GM18526 (cell line): Measurements from ENCODE around the gene INO80B.

Experiments used
- POLR2A ChIP-seq: IDR thresholded peaks from 3 replicates; pipeline ENCODE4 v1.6.1; 2011; ENCODE audit not compliant: insufficient read length; ENCODE audit errors: extremely low read depth

INO80B gene

GRCh38 chr2:74439803-74440377 lies 15.0 kb upstream of the INO80B start:
- no peak for TF ChIP-seq POLR2A

DNA sequence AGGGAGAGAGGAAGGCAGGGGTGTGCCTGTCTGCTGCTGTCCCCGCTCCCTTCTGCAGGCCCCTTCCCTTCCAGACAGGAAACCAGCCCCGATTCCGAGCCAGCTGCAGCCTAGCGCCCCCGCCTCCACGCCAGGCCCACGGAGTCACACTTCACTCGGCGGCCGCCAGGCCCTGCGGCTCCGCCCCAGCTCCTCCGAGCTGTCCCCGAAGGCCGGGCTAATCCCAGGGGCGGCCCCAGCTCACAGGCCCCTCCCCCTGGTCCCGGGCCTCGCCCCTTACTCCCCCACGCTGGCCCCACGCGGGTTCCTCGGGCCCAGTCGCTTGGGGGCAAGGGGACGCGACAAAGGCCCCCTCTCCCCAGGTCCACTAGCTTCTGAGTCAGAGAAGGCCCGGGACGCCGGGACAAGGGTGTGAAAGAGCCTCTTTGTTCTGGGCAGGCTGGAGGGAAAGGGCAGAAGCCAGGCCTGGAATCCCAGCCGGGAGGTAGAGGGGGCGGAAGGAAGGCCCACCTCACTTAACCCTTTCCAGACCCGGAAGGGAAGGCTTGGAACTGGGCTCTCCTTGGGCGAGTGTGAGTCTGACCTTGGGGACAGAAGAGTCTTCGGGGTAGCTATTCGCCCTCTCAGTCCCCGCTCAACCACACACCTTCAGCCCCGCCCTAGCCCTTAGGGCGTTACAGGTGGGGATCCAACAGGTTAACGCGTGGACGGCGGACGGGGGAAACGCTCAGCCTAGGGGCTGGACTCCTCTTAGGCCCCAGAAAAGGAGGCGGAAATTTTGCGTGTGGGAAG lies 14.3 kb upstream of the INO80B start:
- peak; percentile 39 for TF ChIP-seq POLR2A

GRCh38 chr2:74441170-74441689 lies 13.7 kb upstream of the INO80B start:
- no peak for TF ChIP-seq POLR2A

DNA sequence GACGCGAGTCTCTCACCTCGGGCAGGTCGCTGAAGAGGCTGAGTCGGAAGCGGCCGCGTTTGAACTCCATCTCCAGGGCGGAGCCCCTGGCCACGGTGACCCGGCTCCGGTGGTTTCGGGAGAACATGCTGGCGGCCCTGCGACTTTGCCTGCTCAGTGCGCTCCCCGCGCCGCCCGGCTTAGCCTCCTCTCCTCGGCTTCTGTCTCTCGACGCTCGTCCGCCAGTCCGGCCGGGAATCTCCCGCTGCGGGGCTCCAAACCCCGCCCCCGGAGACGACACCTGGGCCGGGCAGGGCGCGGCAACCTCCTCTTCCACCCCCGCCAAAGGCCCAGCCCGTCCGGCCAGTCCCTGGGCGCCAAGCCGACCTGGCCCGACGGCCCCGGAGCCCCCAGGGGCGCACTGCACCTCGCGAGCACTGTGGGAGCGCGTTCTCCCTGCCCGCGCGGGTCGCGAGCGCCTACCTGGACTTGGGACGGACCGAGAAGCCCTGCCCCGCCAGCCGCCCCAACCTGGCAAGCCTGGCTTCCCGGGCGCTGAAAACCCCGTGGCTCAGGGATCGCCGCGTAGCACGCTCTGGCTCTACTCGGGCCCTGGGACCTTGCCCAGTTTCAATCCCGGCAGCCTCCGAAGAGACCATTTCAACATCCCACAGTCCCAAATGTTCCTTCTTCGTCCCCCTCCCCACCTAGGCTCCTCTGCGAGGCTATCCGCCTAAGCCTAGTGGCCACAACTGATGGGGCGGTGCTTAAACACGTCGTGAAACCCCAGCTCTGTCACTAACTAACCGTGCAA lies 13.0 kb upstream of the INO80B start, which contains the start of gene RTKN:
Gene RTKN, minus strand, starts transcription at position 248 of the 793 bp plus-strand sequence. Its CDS starts 121 bp downstream, at position 127.
- peak; percentile 36 for TF ChIP-seq POLR2A

- TF ChIP-seq POLR2A: no peak
Observed at GRCh38 chr2:74444498-74445318, 10.2 kb upstream of the INO80B start.

DNA sequence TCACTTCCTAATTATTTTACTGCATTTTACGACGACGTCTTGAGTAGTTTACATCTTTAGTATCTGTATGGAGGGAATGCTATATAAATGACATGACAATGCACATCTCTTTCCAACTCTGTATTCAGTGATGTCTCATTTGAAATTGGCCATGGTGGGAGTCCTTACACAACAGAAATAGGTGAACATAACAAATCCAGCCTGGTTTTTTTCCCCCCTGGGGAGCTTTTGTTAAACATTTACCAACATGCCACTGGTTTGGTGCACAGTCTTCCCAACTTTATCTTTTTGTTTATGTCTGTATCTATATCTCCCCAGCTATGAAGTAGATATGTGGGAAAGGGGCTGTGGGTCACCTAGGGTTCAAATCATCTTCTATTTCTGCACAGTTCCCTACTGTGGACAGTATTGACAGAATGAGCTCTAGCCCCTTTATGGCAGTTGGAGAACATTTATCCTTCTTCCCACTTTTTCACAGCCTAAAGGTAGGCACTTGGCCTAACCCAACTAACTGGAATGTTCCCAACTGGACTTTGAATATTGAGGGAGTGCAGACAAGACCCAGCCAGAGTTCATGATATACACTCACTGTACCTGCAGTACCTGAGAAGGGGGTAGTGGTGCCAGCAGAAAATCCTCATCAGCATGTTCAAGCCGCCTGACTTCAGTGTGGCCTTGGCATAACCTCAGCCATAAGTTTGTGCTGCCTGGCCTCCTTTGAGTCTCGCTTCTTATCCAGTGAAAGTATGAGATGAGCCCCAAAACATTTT lies 7.5 kb upstream of the INO80B start:
- TF ChIP-seq POLR2A: no peak

GRCh38 chr2:74448771-74449170 lies 6.1 kb upstream of the INO80B start:
- TF ChIP-seq POLR2A: no peak

DNA sequence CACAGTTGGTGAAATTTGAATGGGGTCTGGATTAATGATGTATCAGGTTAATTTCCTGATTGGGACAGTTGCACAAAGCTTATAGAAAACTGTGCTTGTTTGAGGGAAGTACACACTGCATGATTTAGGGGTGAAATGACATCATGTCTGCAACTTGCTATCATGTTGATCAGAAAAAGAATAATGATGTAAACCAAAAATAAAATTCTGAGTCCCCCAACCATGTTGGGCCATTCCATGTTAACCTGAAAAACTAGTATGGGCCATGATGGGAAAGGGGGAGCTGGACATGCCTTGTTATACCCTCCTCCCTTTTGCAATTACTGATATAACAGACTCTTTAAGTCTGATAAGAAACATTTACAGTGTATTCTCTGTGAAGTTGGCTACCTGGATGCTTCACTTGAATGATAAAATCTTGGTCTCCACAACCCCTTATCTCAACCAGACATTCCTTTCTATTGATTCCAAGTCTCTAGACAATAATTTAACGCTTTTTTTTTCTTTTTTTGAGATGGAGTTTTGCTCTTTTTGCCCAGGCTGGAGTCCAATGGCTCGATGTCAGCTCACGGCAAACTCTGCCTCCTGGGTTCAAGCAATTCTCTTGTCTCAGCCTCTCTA lies 4.2 kb upstream of the INO80B start:
- TF ChIP-seq POLR2A: no peak

GRCh38 chr2:74457129-74457548 lies 2.3 kb downstream of the INO80B start:
- peak; percentile 24 for TF ChIP-seq POLR2A

DNA sequence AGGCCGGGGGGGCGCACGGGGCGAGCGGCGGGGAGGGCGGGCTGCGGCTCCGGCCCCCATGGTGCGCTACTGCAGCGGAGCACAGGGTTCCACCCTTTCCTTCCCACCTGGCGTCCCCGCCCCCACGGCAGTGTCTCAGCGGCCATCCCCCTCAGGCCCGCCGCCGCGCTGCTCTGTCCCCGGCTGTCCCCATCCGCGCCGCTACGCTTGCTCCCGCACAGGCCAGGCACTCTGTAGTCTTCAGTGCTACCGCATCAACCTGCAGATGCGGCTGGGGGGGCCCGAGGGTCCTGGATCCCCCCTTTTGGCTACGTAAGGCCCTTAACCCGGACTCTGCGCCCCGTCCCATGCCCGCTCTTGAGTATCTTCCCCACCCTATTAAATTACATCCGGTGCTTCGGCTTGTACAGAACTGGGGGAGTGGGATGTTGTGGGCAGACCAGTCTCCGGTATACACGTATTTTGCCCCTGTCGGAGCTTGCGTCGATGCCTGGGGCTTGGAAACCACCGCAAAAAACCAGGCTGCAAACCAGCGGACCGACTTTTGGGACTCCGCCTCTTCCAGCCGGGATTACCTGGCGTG lies 2.8 kb downstream of the INO80B start:
- TF ChIP-seq POLR2A: peak; percentile 44

DNA sequence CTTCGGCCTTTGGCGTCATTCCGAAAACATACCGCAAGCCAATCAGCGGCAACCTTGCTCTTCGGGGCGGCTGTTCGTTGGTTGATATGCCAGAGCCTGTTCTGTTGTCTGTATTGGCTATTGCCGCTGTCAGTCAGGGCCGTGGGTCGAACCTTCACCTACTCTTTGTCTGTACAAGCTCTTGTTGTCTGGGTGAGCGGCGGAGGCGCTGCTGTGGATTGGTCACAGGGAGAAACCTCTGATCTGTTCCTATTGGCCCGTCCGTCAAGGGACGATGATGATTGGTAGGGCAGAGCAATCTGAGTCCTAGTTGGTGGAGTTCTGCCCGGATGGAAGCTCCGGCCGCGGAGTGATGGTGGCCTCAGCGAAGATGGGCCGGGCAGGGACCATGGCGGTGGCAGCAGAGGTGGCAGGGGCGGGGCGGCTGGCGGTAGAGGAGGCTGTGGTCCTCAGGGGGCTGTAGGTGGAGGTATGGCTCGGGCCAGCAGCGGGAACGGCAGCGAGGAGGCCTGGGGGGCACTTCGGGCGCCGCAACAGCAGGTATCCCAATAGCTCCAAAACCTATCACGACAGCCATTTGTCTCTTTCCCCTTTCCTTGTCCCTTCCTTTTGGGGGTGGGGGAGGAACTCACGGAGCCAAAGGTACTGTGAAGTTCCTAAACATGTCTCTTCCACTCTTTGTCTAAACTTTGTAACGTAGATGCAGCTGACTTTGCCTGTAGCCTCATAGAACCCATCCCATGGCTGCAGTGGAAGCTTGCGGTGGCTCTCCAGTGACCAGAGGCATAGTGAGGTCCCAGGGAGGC lies 3.4 kb downstream of the INO80B start, which contains the start of gene WBP1:
Gene WBP1, plus strand, starts transcription at position 307 of the 806 bp plus-strand sequence. Its CDS starts 165 bp downstream, at position 472.
- TF ChIP-seq POLR2A: peak; percentile 56

DNA sequence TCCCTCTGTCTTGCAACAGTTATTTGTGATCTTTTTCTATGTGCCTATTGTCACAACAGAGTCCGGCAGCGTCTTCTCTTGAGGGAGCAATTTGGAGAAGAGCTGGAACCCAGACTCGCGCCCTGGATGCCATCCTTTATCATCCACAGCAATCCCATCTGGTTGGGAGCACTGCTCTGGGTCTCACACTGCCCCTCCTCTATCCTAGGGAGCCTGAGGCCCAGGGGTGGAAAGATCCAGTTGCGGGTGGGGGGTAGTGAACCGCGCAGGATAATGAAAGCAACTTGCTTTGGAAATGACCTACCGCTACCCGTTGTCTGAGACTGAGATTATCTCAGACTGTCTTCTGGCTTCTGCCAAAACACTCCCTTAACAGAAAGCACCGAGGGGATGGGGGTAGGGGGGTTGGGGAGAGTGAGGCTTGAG lies 4.1 kb downstream of the INO80B start:
- no peak for TF ChIP-seq POLR2A
